Measurements from ENCODE around the gene NBPF11. TPM values are rescaled to one million over a fixed set of nuclear protein-coding genes. Genes with fewer than 3 reads are reported as not detected.

NBPF11 gene, protein sequence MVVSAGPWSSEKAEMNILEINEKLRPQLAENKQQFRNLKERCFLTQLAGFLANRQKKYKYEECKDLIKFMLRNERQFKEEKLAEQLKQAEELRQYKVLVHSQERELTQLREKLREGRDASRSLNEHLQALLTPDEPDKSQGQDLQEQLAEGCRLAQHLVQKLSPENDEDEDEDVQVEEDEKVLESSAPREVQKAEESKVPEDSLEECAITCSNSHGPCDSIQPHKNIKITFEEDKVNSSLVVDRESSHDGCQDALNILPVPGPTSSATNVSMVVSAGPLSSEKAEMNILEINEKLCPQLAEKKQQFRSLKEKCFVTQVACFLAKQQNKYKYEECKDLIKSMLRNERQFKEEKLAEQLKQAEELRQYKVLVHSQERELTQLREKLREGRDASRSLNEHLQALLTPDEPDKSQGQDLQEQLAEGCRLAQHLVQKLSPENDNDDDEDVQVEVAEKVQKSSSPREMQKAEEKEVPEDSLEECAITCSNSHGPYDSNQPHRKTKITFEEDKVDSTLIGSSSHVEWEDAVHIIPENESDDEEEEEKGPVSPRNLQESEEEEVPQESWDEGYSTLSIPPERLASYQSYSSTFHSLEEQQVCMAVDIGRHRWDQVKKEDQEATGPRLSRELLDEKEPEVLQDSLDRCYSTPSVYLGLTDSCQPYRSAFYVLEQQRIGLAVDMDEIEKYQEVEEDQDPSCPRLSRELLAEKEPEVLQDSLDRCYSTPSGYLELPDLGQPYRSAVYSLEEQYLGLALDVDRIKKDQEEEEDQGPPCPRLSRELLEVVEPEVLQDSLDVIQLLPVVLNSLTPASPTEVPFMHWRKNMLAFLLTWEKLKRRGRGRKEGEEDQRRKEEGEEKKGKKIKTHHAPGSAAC
- total RNA-seq, result 4.6 and 4.9 TPM in 2 replicates

DNA sequence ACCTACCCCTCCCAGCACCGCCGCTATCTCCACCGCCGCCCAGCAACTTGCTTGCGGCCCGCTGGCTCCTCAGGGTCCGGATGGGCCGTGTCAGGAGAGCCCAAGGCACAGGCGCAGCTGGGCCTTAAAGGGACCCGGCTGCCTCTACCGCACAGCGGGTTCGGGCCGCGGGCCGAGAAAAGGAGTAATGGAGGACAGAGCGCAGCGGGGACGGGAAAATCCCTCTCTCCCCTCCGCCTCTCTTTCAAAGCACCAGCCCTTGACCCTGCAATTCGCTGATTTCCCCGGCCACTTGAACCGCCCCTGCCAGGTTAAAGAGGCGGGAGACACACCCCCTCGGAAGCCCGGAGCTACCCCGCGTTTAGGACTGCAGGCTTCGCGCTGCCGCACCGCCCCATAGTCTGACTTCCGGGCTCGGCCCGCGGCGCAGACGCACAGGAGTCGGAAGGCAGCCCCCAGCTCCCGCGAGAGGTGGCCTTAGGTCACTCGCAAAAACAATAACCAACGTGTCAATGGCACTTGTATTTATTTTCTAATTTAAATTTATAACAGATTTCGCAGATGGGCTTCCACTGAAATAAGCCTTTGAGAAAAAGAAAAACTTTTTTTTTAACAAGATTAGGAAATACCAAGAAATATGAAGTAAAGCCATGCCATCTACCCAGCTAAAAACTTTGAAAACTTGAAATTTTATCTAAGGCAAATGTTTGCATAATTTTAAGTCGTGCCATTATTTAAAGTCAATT lies at the start of gene NBPF11:
TSS of gene NBPF11 (minus strand) at position 371 of the 746 bp plus-strand sequence. CDS start 25,278 bp downstream, outside the sequence.

Other genes with a start within 250 kb of the NBPF11 start
- not detected in 2 replicates for gene GJA8, start 249.5 kb downstream of the NBPF11 start, total RNA-seq
- gene GPR89B, start 223.9 kb downstream of the NBPF11 start, total RNA-seq, result 16.0 and 22.9 TPM in 2 replicates